Measurements from ENCODE around the gene CDC123.
"Not testable (repeated sequence)": the region's sequence is repeated elsewhere in the genome, so short reads cannot be mapped to it uniquely, and the experiment has no call there.

The CDC123 gene

GRCh38 chr10:12195603-12196506, at the start of gene CDC123, which contains the start of gene NUDT5:
Gene CDC123, plus strand, starts transcription at chr10:12196188. Its CDS starts 58 bp downstream, at chr10:12196246.
Gene NUDT5, minus strand, starts transcription at chr10:12195891. Its CDS starts 9,600 bp downstream, at chr10:12186291.
- peak; percentile 98 for DNase-seq

- DNase-seq: no peak
Measured at GRCh38 chr10:12150163-12150562, 45.8 kb upstream of the CDC123 start.

- DNase-seq: no peak
Measured at GRCh38 chr10:12154516-12154915, 41.5 kb upstream of the CDC123 start.

- no peak for DNase-seq
Measured at GRCh38 chr10:12156367-12157123, 39.4 kb upstream of the CDC123 start.

- no peak for DNase-seq
Measured at GRCh38 chr10:12158111-12158510, 37.9 kb upstream of the CDC123 start.

GRCh38 chr10:12160664-12161063, 35.3 kb upstream of the CDC123 start:
- no peak for DNase-seq

GRCh38 chr10:12162927-12163326, 33.1 kb upstream of the CDC123 start:
- DNase-seq: no peak

- no peak for DNase-seq
Measured at GRCh38 chr10:12164085-12164484, 31.9 kb upstream of the CDC123 start.

- DNase-seq: no peak
Measured at GRCh38 chr10:12165036-12165435, 31.0 kb upstream of the CDC123 start.

GRCh38 chr10:12165999-12166775, 29.8 kb upstream of the CDC123 start:
- DNase-seq: no peak

- not testable (repeated sequence) for DNase-seq
Measured at GRCh38 chr10:12171512-12171911, 24.5 kb upstream of the CDC123 start.

- no peak for DNase-seq
Measured at GRCh38 chr10:12177642-12178041, 18.3 kb upstream of the CDC123 start.

- DNase-seq: no peak
Measured at GRCh38 chr10:12179606-12180170, 16.3 kb upstream of the CDC123 start.

GRCh38 chr10:12180221-12180974, 15.6 kb upstream of the CDC123 start:
- no peak for DNase-seq

- no peak for DNase-seq
Measured at GRCh38 chr10:12181065-12181775, 14.8 kb upstream of the CDC123 start.

GRCh38 chr10:12184165-12184564, 11.8 kb upstream of the CDC123 start:
- no peak for DNase-seq

GRCh38 chr10:12186323-12186722, 9.7 kb upstream of the CDC123 start:
- DNase-seq: no peak

- no peak for DNase-seq
Measured at GRCh38 chr10:12187321-12187905, 8.6 kb upstream of the CDC123 start.

GRCh38 chr10:12188656-12189055, 7.3 kb upstream of the CDC123 start:
- DNase-seq: no peak

GRCh38 chr10:12189426-12189825, 6.6 kb upstream of the CDC123 start:
- DNase-seq: no peak

GRCh38 chr10:12191715-12192114, 4.3 kb upstream of the CDC123 start:
- DNase-seq: no peak

Measured in retina (tissue), 1 donor.